Activated T-helper 2 cell treated with anti-CD3 and anti-CD28 coated beads, Interferon-gamma antibody, Interleukin-2, Interleukin-4, amounts not matched to agents 10 μg/mL and 5 μg/mL and 100 μg/mL, durations not matched to agents 14 hours and 24 hours and 36 hours (primary cell): Measurements from ENCODE around the gene FBXW4. TPM values are rescaled to one million over a fixed set of nuclear protein-coding genes. Genes with fewer than 3 reads are reported as not detected.

ENCODE experiments used
- DNase-seq: peaks from one replicate; pipeline ENCODE4 v3.0.0; 2021; ENCODE audit warnings: low spot score
- H3K27ac Mint-ChIP-seq: one replicate; pipeline ENCODE4 v1.8.0; 2021; ENCODE audit warnings: mixed read lengths
- H3K27me3 Mint-ChIP-seq: one replicate; pipeline ENCODE4 v1.8.0; 2021; ENCODE audit warnings: low read depth, mixed read lengths
- H3K36me3 Mint-ChIP-seq: one replicate; pipeline ENCODE4 v1.8.0; 2021; ENCODE audit warnings: low read depth, mixed read lengths
- H3K4me1 Mint-ChIP-seq: one replicate; pipeline ENCODE4 v1.8.0; 2021; ENCODE audit warnings: low read depth, mixed read lengths
- H3K4me3 Mint-ChIP-seq: one replicate; pipeline ENCODE4 v1.8.0; 2021; ENCODE audit warnings: low read depth, mild to moderate bottlenecking, moderate library complexity, mixed read lengths
- H3K9me3 Mint-ChIP-seq: one replicate; pipeline ENCODE4 v1.8.0; 2021; ENCODE audit warnings: mixed read lengths
- intact Hi-C: fragments of 100-400 bp; cut with micrococcal nuclease; formaldehyde crosslinking; loops from one replicate; pipeline ENCODE4 v1.15.1; 2023
- total RNA-seq: library from RNA; stranded (reverse); gene quantifications from 2 replicates; pipeline ENCODE4 v1.2.3, GENCODE V29; 2022

FBXW4 gene
- total RNA-seq, 1 donor from 2014 or later: 37.7 TPM

- H3K36me3 Mint-ChIP-seq: no peaks in the 10 kb centered on the region
- no peaks in the 10 kb centered on the region for H3K9me3 Mint-ChIP-seq
- peak overlapping the region; percentile 58 for H3K27ac Mint-ChIP-seq
- peaks cover 20% of the 10 kb centered on the region for H3K27me3 Mint-ChIP-seq
- no peak overlapping the region for H3K4me3 Mint-ChIP-seq
- no peak for DNase-seq
- H3K4me1 Mint-ChIP-seq: peaks cover 2% of the 10 kb centered on the region
- intact Hi-C loops: no loop called here
Observed at GRCh38 chr10:101716891-101717659, 22.1 kb upstream of the FBXW4 start.

GRCh38 chr10:101712997-101713396 is 18.0 kb upstream of the FBXW4 start:
- H3K36me3 Mint-ChIP-seq: no peaks in the 10 kb centered on the region
- no peak for DNase-seq
- peaks cover 12% of the 10 kb centered on the region for H3K4me1 Mint-ChIP-seq
- H3K27me3 Mint-ChIP-seq: peaks cover 42% of the 10 kb centered on the region
- intact Hi-C loops: no loop called here
- no peaks in the 10 kb centered on the region for H3K9me3 Mint-ChIP-seq
- H3K27ac Mint-ChIP-seq: no peak overlapping the region
- no peak overlapping the region for H3K4me3 Mint-ChIP-seq

GRCh38 chr10:101710793-101711192 is 15.8 kb upstream of the FBXW4 start:
- peaks cover 55% of the 10 kb centered on the region for H3K27me3 Mint-ChIP-seq

GRCh38 chr10:101710059-101710695 is 15.2 kb upstream of the FBXW4 start:
- no peak for DNase-seq
- Mint-ChIP-seq H3K27ac (no peak overlapping the region), H3K36me3 (no peaks in the 10 kb centered on the region), H3K4me1 (peaks cover 14% of the 10 kb centered on the region), H3K9me3 (no peaks in the 10 kb centered on the region), H3K4me3 (no peak overlapping the region), H3K27me3 (peaks cover 57% of the 10 kb centered on the region)
- intact Hi-C loops: no loop called here

More at GRCh38 chr10:101710793-101711192, 15.8 kb upstream of the FBXW4 start:
- intact Hi-C loops: no loop called here
- H3K9me3 Mint-ChIP-seq: no peaks in the 10 kb centered on the region
- no peak for DNase-seq
- peaks cover 14% of the 10 kb centered on the region for H3K4me1 Mint-ChIP-seq
- H3K4me3 Mint-ChIP-seq: no peak overlapping the region
- H3K27ac Mint-ChIP-seq: no peak overlapping the region
- H3K36me3 Mint-ChIP-seq: no peaks in the 10 kb centered on the region

GRCh38 chr10:101709359-101710058 is 14.5 kb upstream of the FBXW4 start:
- no peaks in the 10 kb centered on the region for H3K36me3 Mint-ChIP-seq
- H3K4me1 Mint-ChIP-seq: peaks cover 17% of the 10 kb centered on the region
- DNase-seq: no peak
- intact Hi-C loops: loop anchor here (10.0 kb wide), 1 partner anchor 105 kb away; no protein-coding TSS in a partner anchor
- H3K4me3 Mint-ChIP-seq: no peak overlapping the region
- no peaks in the 10 kb centered on the region for H3K9me3 Mint-ChIP-seq
- peaks cover 55% of the 10 kb centered on the region for H3K27me3 Mint-ChIP-seq
- H3K27ac Mint-ChIP-seq: no peak overlapping the region

- Mint-ChIP-seq H3K4me3 (no peak overlapping the region), H3K27ac (no peak overlapping the region), H3K27me3 (peaks cover 55% of the 10 kb centered on the region), H3K36me3 (no peaks in the 10 kb centered on the region), H3K4me1 (peaks cover 22% of the 10 kb centered on the region), H3K9me3 (no peaks in the 10 kb centered on the region)
- no peak for DNase-seq
- intact Hi-C loops: loop anchor here (10.0 kb wide), 1 partner anchor 104 kb away; no protein-coding TSS in a partner anchor
Observed at GRCh38 chr10:101708870-101709269, 13.9 kb upstream of the FBXW4 start.

GRCh38 chr10:101708073-101708472 is 13.1 kb upstream of the FBXW4 start:
- H3K9me3 Mint-ChIP-seq: no peaks in the 10 kb centered on the region
- peaks cover 28% of the 10 kb centered on the region for H3K4me1 Mint-ChIP-seq
- intact Hi-C loops: loop anchor here (10.0 kb wide), 1 partner anchor 103 kb away; no protein-coding TSS in a partner anchor
- H3K36me3 Mint-ChIP-seq: no peaks in the 10 kb centered on the region
- peaks cover 54% of the 10 kb centered on the region for H3K27me3 Mint-ChIP-seq
- no peak for DNase-seq
- H3K4me3 Mint-ChIP-seq: no peak overlapping the region
- no peak overlapping the region for H3K27ac Mint-ChIP-seq

- Mint-ChIP-seq H3K4me1 (peaks cover 34% of the 10 kb centered on the region), H3K36me3 (peaks cover 12% of the 10 kb centered on the region), H3K4me3 (no peak overlapping the region), H3K27me3 (peaks cover 37% of the 10 kb centered on the region), H3K9me3 (no peaks in the 10 kb centered on the region), H3K27ac (no peak overlapping the region)
- intact Hi-C loops: loop anchor here (10.0 kb wide), 1 partner anchor 100 kb away; no protein-coding TSS in a partner anchor
- DNase-seq: no peak
Observed at GRCh38 chr10:101704331-101704730, 9.4 kb upstream of the FBXW4 start.

GRCh38 chr10:101696632-101697031 is 1.7 kb upstream of the FBXW4 start:
- Mint-ChIP-seq H3K9me3 (no peaks in the 10 kb centered on the region), H3K27me3 (no peaks in the 10 kb centered on the region), H3K4me3 (peak overlapping the region; percentile 40), H3K27ac (no peak overlapping the region), H3K4me1 (peaks cover 15% of the 10 kb centered on the region), H3K36me3 (peaks cover 18% of the 10 kb centered on the region)
- no peak for DNase-seq
- intact Hi-C loops: loop anchor here (10.0 kb wide), 1 partner anchor 418 kb away; no protein-coding TSS in a partner anchor

GRCh38 chr10:101695404-101695890 is 477 bp upstream of the FBXW4 start:
- no peaks in the 10 kb centered on the region for H3K27me3 Mint-ChIP-seq
- intact Hi-C loops: loop anchor here (10.0 kb wide), 1 partner anchor 419 kb away; no protein-coding TSS in a partner anchor
- H3K9me3 Mint-ChIP-seq: no peaks in the 10 kb centered on the region
- no peak for DNase-seq
- peaks cover 16% of the 10 kb centered on the region for H3K4me1 Mint-ChIP-seq
- peak overlapping the region; percentile 77 for H3K4me3 Mint-ChIP-seq
- peaks cover 15% of the 10 kb centered on the region for H3K36me3 Mint-ChIP-seq
- peak overlapping the region; percentile 84 for H3K27ac Mint-ChIP-seq

- DNase-seq: peak; percentile 72
- peak overlapping the region; percentile 96 for H3K27ac Mint-ChIP-seq
- H3K36me3 Mint-ChIP-seq: peaks cover 9% of the 10 kb centered on the region
Observed at GRCh38 chr10:101693978-101694673, 844 bp downstream of the FBXW4 start.

GRCh38 chr10:101693651-101693977 is 1.4 kb downstream of the FBXW4 start:
- Mint-ChIP-seq H3K9me3 (no peaks in the 10 kb centered on the region), H3K36me3 (peaks cover 9% of the 10 kb centered on the region), H3K4me1 (peaks cover 16% of the 10 kb centered on the region), H3K4me3 (peak overlapping the region; percentile 95), H3K27me3 (no peaks in the 10 kb centered on the region), H3K27ac (peak overlapping the region; percentile 95)
- intact Hi-C loops: loop anchor here (5.0 to 10.0 kb wide), 2 partner anchors 89 to 421 kb away; partner anchors contain the start of gene NPM3
- no peak for DNase-seq

More at GRCh38 chr10:101693978-101694673, 844 bp downstream of the FBXW4 start:
- intact Hi-C loops: loop anchor here (5.0 to 10.0 kb wide), 2 partner anchors 88 to 421 kb away; partner anchors contain the start of gene NPM3
- H3K4me1 Mint-ChIP-seq: peaks cover 16% of the 10 kb centered on the region
- peak overlapping the region; percentile 95 for H3K4me3 Mint-ChIP-seq
- no peaks in the 10 kb centered on the region for H3K27me3 Mint-ChIP-seq
- no peaks in the 10 kb centered on the region for H3K9me3 Mint-ChIP-seq
